ENCODE measurements around the gene ACOT11. TPM values are rescaled to one million over a fixed set of nuclear protein-coding genes. Genes with fewer than 3 reads are reported as not detected.

The ACOT11 gene
- polyA plus RNA-seq, 1 donor (not counting 4 experiments of a cell fraction or from before 2014, with no cell fraction given) = 3.4 TPM

GRCh38 chr1:54518489-54518888 lies 29.5 kb upstream of the ACOT11 start:
- no peak overlapping the region for H3K4me2 ChIP-seq (ENCODE audit: control insufficient read depth, extremely low read depth, insufficient read depth, low read depth, low read length)
- H3K9ac ChIP-seq (ENCODE audit: control insufficient read depth, extremely low read depth, insufficient read depth, low read length) = no peak overlapping the region
- H3K27me3 ChIP-seq (ENCODE audit: control insufficient read depth, extremely low read depth, insufficient read depth, low read length) = no peaks in the 10 kb centered on the region
- no peak for FAIRE-seq
- no peaks in the 10 kb centered on the region for H3K9me3 ChIP-seq (ENCODE audit: control insufficient read depth, low read depth, low read length)
- H4K20me1 ChIP-seq (ENCODE audit: control insufficient read depth, extremely low read depth, insufficient read depth, low read length) = no peaks in the 10 kb centered on the region
- dilution Hi-C loops (cut with MboI; ENCODE audit: extremely low pct_ligation_motif_present, low sequenced_read_pairs) = no loop called here
- H3K79me2 ChIP-seq (ENCODE audit: control insufficient read depth, insufficient read depth, low read length) = no peaks in the 10 kb centered on the region
- H3K27ac ChIP-seq (ENCODE audit: control insufficient read depth, insufficient read depth, low read length) = no peak overlapping the region
- no peak overlapping the region for H2AFZ ChIP-seq (ENCODE audit: control insufficient read depth, low read length)
- H3K4me1 ChIP-seq (ENCODE audit: control insufficient read depth, extremely low read depth, insufficient read depth, low read length) = peaks cover 10% of the 10 kb centered on the region
- H3K36me3 ChIP-seq (ENCODE audit: control insufficient read depth in 2 of 2, extremely low read depth in 1 of 2, insufficient read depth in 2 of 2, low read length in 2 of 2) = no peaks in the 10 kb centered on the region
- no peak overlapping the region for H3K4me3 ChIP-seq (ENCODE audit: control insufficient read depth in 2 of 3, extremely low read depth in 1 of 3, insufficient read depth in 2 of 3, low read depth in 1 of 3, low read length in 3 of 3)
- no peak for TF ChIP-seq EZH2 (IDR thresholded peaks at IDR 0.05; ENCODE audit: low read length)
- no peak for TF ChIP-seq CTCF (optimal IDR thresholded peaks at IDR 0.05 in 1 of 3, IDR thresholded peaks at IDR 0.05 in 1 of 3, conservative IDR thresholded peaks at IDR 0.05 in 1 of 3; ENCODE audit: extremely low read depth in 1 of 3, insufficient read depth in 2 of 3, low read length in 3 of 3)
- DNase-seq (ENCODE audit: low read depth, low spot score) = no peak
- H3K9me1 ChIP-seq (ENCODE audit: control insufficient read depth, extremely low read depth, insufficient read depth, low read length) = no peaks in the 10 kb centered on the region

- H4K20me1 ChIP-seq (ENCODE audit: control insufficient read depth, extremely low read depth, insufficient read depth, low read length) = no peaks in the 10 kb centered on the region
- no peak for DNase-seq (ENCODE audit: low read depth, low spot score)
- no peak overlapping the region for H2AFZ ChIP-seq (ENCODE audit: control insufficient read depth, low read length)
- H3K9me3 ChIP-seq (ENCODE audit: control insufficient read depth, low read depth, low read length) = no peaks in the 10 kb centered on the region
- FAIRE-seq = no peak
- H3K9ac ChIP-seq (ENCODE audit: control insufficient read depth, extremely low read depth, insufficient read depth, low read length) = no peak overlapping the region
- H3K36me3 ChIP-seq (ENCODE audit: control insufficient read depth in 2 of 2, extremely low read depth in 1 of 2, insufficient read depth in 2 of 2, low read length in 2 of 2) = no peaks in the 10 kb centered on the region
- H3K27ac ChIP-seq (ENCODE audit: control insufficient read depth, insufficient read depth, low read length) = no peak overlapping the region
- no peak overlapping the region for H3K4me3 ChIP-seq (ENCODE audit: control insufficient read depth in 2 of 3, extremely low read depth in 1 of 3, insufficient read depth in 2 of 3, low read depth in 1 of 3, low read length in 3 of 3)
- no peaks in the 10 kb centered on the region for H3K9me1 ChIP-seq (ENCODE audit: control insufficient read depth, extremely low read depth, insufficient read depth, low read length)
- no peaks in the 10 kb centered on the region for H3K79me2 ChIP-seq (ENCODE audit: control insufficient read depth, insufficient read depth, low read length)
- H3K4me1 ChIP-seq (ENCODE audit: control insufficient read depth, extremely low read depth, insufficient read depth, low read length) = peaks cover 10% of the 10 kb centered on the region
- TF ChIP-seq CTCF (optimal IDR thresholded peaks at IDR 0.05 in 1 of 3, IDR thresholded peaks at IDR 0.05 in 1 of 3, conservative IDR thresholded peaks at IDR 0.05 in 1 of 3; ENCODE audit: extremely low read depth in 1 of 3, insufficient read depth in 2 of 3, low read length in 3 of 3) (peak in 1 of 3 experiments; percentile 21), EZH2 (IDR thresholded peaks at IDR 0.05; ENCODE audit: low read length) (no peak)
- H3K4me2 ChIP-seq (ENCODE audit: control insufficient read depth, extremely low read depth, insufficient read depth, low read depth, low read length) = no peak overlapping the region
- H3K27me3 ChIP-seq (ENCODE audit: control insufficient read depth, extremely low read depth, insufficient read depth, low read length) = no peaks in the 10 kb centered on the region
- dilution Hi-C loops (cut with MboI; ENCODE audit: extremely low pct_ligation_motif_present, low sequenced_read_pairs) = no loop called here
Measured at GRCh38 chr1:54519709-54520108, 28.3 kb upstream of the ACOT11 start.
